HL-60 (cell line): ENCODE data around the gene CSTB.

ENCODE experiments used
- CTCF ChIP-seq: IDR thresholded peaks from one replicate; pipeline ENCODE4 v1.5.1; 2011; ENCODE audit warnings: low read length, control low read depth, inconsistent platforms; ENCODE audit not compliant: insufficient read depth
- GABPA ChIP-seq: IDR thresholded peaks from 2 replicates; pipeline ENCODE4 v1.6.1; 2012; ENCODE audit warnings: low read depth
- POLR2AphosphoS5 ChIP-seq: IDR thresholded peaks from 2 replicates; pipeline ENCODE4 v1.6.1; 2012; ENCODE audit warnings: low read depth
- REST ChIP-seq: IDR thresholded peaks from 2 replicates; pipeline ENCODE4 v1.6.1; 2012; ENCODE audit warnings: low read depth; ENCODE audit not compliant: insufficient replicate concordance

GRCh38 chr21:43739621-43740435 is 36.3 kb downstream of the CSTB start:
- TF ChIP-seq CTCF, result no peak
- no peak for TF ChIP-seq GABPA
- TF ChIP-seq REST, result no peak
- TF ChIP-seq POLR2AphosphoS5, result no peak
